NCI-H128 (cell line): Measurements from ENCODE around the gene CAPN12.
"Not testable (repeated sequence)": the region's sequence is repeated elsewhere in the genome, so short reads cannot be mapped to it uniquely, and the experiment has no call there.

Experiments
- DNase-seq: peaks from one replicate; lab custom pipeline; 2025; ENCODE audit not compliant: unreplicated experiment; lab: John Stamatoyannopoulos, UW

CAPN12 gene

GRCh38 chr19:38771569-38771968 is 27.3 kb upstream of the CAPN12 start:
- DNase-seq, result not testable (repeated sequence)

GRCh38 chr19:38770949-38771275 is 26.6 kb upstream of the CAPN12 start:
- not testable (repeated sequence) for DNase-seq

- DNase-seq, result not testable (repeated sequence)
Observed at GRCh38 chr19:38770228-38770948, 26.1 kb upstream of the CAPN12 start.

- no peak for DNase-seq
Observed at GRCh38 chr19:38769635-38770211, 25.4 kb upstream of the CAPN12 start.

- DNase-seq, result no peak
Observed at GRCh38 chr19:38766276-38767047, 22.2 kb upstream of the CAPN12 start.

GRCh38 chr19:38765214-38765613 is 20.9 kb upstream of the CAPN12 start:
- DNase-seq, result no peak

- no peak for DNase-seq
Observed at GRCh38 chr19:38763795-38764220, 19.5 kb upstream of the CAPN12 start.

GRCh38 chr19:38761884-38762389 is 17.7 kb upstream of the CAPN12 start:
- DNase-seq, result not testable (repeated sequence)

- not testable (repeated sequence) for DNase-seq
Observed at GRCh38 chr19:38760805-38761517, 16.7 kb upstream of the CAPN12 start.

- DNase-seq, result no peak
Observed at GRCh38 chr19:38759590-38760003, 15.3 kb upstream of the CAPN12 start.

- DNase-seq, result not testable (repeated sequence)
Observed at GRCh38 chr19:38754196-38754595, 9.9 kb upstream of the CAPN12 start.

- not testable (repeated sequence) for DNase-seq
Observed at GRCh38 chr19:38753783-38754182, 9.5 kb upstream of the CAPN12 start.

- DNase-seq, result no peak
Observed at GRCh38 chr19:38745316-38745715, 1.0 kb upstream of the CAPN12 start.

GRCh38 chr19:38744874-38745273 is 600 bp upstream of the CAPN12 start:
- no peak for DNase-seq

- DNase-seq, result no peak
Observed at GRCh38 chr19:38743394-38744297, 628 bp downstream of the CAPN12 start.

- DNase-seq, result no peak
Observed at GRCh38 chr19:38742906-38743305, 1.4 kb downstream of the CAPN12 start.

- no peak for DNase-seq
Observed at GRCh38 chr19:38742296-38742695, 2.0 kb downstream of the CAPN12 start.

- DNase-seq, result no peak
Observed at GRCh38 chr19:38741670-38742069, 2.6 kb downstream of the CAPN12 start.

- no peak for DNase-seq
Observed at GRCh38 chr19:38740932-38741331, 3.3 kb downstream of the CAPN12 start.

- DNase-seq, result no peak
Observed at GRCh38 chr19:38740257-38740592, 4.0 kb downstream of the CAPN12 start.
